GM21528 (cell line): ENCODE results near the gene FAM32A.
"Not testable (repeated sequence)": the region's sequence is repeated elsewhere in the genome, so short reads cannot be mapped to it uniquely, and the experiment has no call there.

Source experiments
- ATAC-seq: cut with Tn5 transposase; IDR thresholded peaks from one replicate; pipeline ENCODE4 v1.9.1; 2021; ENCODE audit warnings: mild to moderate bottlenecking, moderate library complexity; ENCODE audit not compliant: unreplicated experiment, low FRiP score

Gene FAM32A

GRCh38 chr19:16161840-16162239 is 23.4 kb upstream of the FAM32A start:
- no peak for ATAC-seq

DNA sequence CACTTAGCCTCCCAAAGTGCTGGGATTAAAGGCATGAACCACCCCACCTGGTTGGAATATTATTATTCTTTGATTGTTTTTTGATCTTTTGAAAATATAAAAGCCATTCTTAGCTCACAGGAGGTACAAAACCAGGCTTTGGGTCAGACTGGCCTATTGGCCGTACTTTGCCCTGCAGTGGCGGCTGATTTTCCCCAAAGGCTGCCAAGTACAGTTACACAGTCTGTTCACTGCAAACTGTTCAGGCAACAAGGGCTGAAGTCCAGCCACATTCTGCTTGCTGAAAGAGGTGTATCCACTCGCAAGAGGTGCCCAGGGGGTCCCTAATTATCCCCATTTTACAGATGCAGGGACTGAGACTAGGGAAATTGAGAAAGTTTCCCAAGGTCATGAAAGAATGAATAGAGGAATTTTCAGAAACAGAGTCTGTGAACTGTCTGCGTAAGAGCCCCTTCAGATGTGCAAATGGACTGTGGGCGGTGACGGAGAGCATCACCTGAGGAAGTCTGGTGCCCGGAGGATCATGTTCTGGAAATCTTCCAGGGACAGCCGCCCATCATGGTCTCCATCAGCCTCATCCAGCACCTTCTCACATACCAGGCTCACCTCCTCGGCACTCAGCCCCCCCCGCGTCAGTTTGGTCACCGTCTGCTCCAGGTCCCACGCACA is 20.9 kb upstream of the FAM32A start:
- no peak for ATAC-seq

DNA sequence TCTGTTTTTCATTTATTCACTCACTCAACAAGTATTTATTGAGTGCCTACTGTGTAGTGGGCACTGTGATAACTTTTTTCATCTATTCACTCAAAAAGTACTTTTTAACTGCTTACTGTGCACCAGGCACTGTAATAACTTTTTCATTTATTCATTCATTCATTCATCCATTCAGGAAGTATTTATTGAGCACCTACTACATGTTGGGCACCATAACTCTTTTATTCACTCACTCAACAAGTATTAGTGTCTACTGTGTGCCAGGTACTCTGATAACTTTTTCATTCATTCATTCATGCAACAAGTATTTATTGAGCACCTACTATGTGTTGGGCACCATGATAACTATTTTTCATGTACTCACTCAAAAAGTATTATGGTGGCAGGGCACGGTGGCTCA is 18.8 kb upstream of the FAM32A start:
- no peak for ATAC-seq

GRCh38 chr19:16167055-16167454 is 18.2 kb upstream of the FAM32A start:
- ATAC-seq = no peak

DNA sequence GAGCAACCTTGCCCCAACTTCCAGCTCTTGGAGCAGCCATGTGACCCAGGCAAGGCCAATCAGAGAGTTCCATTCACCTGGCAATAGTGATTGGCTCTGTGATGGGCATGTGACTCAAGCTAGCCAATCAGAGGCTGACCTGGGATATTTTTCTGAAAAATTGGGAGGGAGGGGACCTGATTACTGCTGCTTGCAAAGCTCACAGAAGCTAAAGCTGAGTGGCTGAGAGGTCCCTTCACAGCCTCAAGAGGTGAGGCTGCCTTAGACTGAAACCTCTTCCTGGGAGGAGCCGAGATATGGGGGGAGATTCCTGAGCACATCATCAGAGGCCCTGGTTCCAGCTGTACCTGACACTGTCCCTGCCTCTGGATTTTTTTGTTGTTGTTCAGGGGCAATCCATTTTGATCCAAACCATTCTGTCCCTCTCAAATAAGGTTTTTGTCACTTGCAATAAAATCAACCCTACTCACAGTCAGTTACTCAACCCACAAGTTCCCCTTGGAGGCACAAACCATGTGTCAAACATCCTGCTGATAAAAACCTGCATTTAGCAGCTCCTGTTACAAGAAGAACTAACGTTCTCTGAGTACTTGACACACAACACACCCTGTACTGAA is 16.6 kb upstream of the FAM32A start:
- no peak for ATAC-seq

- ATAC-seq = no peak
Observed at GRCh38 chr19:16170134-16170533, 15.1 kb upstream of the FAM32A start.

GRCh38 chr19:16175954-16176353 is 9.3 kb upstream of the FAM32A start:
- ATAC-seq = no peak

DNA sequence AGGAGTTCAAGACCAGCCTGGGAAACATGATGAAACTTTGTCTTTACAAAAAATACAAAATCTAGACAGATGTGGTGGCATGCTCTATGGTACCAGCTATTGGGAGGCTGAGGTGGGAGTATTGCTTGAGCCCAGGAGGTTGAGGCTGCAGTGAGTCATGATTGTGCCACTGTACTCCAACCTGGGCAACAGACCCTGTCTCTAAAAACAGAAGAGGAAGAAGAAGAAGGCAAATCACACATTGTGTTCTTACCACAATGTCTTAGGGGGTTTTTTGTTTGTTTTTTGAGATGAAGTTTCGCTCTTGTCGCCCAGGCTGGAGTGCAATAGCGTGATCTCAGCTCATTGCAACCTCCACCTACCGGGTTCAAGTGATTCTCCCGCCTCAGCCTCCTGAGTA is 6.3 kb upstream of the FAM32A start:
- ATAC-seq = not testable (repeated sequence)

DNA sequence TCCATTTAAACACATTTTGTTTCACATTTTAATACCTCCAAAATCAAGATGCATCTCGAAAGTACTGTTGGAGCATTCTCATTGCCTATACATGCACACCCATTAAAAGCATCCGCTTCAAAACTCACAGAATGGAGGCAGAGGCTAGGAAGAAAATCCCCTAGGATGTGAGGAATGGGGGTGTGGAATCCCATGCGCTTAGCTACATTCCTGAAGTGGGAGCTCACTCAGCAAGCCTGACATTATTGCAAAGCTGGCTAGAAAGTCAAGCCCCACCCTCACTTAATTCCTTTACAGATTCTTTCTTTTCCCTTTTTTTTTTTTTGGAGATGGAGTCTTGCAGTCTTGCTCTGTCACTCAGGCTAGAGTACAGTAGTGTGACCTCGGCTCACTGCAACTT is 4.6 kb upstream of the FAM32A start:
- no peak for ATAC-seq

DNA sequence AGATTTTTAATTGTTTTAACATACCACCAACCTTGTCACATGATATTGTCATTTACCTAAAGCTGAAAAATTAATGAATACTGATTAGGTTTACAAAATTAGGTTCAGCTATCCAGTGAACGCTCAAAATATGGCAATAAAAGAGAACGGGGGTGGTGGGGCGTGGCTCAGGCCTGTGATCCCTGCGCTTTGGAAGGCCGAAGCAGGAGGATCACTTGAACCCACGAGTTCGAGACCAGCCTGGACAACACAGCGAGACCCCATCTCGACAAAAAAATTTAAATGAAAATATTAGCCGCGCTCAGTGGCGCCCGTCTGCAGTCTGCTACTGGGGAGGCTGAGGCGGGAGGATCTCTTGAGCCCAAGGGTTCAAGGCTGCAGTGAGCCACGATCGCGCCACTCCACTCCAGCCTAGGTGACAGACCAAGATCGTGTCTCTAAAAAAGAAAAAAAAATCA is 516 bp upstream of the FAM32A start:
- peak; percentile 6 for ATAC-seq

GRCh38 chr19:16185768-16186123 is 536 bp downstream of the FAM32A start:
- ATAC-seq = peak; percentile 42

GRCh38 chr19:16188521-16188920 is 3.3 kb downstream of the FAM32A start:
- ATAC-seq = no peak

GRCh38 chr19:16190198-16190597 is 5.0 kb downstream of the FAM32A start:
- ATAC-seq = no peak

DNA sequence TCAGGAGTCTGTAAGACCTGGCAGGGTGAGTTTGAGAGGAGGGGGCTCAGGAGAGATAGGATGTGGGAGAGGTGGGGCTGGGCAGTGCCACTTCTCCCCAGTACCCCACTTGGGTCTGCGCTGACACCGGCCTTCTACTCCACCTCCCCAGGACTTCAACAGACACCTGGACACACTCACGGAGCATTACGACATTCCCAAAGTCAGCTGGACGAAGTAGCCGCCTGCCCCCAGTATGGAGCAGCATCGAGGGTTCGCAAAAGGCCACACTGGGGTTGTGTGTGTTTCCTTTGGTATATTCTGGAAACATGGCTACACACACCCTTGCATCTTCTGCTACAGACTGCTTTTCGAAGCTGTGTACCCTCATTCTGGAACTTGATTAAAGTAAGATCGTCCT is 5.5 kb downstream of the FAM32A start:
- no peak for ATAC-seq

DNA sequence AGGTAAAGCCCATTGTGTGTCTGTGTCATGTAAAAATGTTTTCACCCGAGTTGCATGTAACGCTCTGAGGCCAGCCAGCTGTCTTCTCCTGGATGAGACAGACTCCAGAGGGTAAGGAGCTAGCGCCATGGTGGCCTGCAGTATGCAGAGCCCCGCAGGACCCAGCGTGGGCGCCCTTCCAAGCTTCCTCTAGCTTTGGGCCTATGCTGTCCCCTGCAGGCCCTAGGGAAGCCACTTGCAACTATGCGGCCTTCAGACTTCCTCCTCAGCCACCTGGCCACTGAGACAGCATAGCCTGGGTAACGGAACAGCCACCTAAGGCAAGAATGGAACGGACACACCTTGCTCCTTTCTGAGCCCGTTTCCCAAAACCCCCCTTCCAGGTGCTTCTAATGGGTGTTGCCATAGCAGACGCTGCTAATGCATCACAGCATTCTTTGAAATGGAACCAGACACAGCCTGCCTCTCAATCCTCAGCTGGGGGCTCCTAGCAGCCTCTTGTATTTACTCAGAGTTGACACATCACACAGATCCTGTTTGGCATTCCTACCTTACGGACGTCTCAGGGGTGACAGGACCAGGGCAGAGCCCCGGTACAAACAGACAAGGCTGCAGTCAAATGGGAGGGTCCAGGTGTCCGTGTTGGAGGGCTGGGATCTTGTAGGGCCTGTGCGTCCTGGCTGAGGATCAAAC is 6.2 kb downstream of the FAM32A start:
- ATAC-seq = no peak

GRCh38 chr19:16193466-16193865 is 8.3 kb downstream of the FAM32A start:
- no peak for ATAC-seq

DNA sequence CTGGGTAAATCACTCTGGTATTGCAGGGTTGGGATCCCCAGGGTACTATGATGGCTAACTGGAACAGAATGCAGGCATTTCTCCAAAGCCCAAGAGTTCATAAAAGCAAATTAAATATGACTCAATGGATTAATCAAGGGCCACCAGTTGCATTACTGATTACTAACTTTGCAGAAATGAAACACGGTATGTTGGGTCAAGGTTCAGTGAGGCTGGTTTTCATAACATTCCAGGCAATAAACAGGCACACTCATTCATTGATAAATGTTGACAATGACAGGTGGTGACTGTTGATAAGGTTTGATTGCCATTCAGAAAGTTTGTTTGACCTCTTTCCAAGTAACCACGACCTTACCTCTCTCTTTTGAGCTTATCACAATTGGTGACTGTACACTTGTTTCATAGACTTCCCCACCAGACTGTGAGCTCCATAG is 12.0 kb downstream of the FAM32A start:
- ATAC-seq = no peak

- ATAC-seq = peak; percentile 84
Observed at GRCh38 chr19:16197622-16198369, 12.6 kb downstream of the FAM32A start, which contains the start of gene AP1M1. Gene AP1M1, plus strand, starts transcription at chr19:16197911. Its CDS starts 116 bp downstream, at chr19:16198027.

DNA sequence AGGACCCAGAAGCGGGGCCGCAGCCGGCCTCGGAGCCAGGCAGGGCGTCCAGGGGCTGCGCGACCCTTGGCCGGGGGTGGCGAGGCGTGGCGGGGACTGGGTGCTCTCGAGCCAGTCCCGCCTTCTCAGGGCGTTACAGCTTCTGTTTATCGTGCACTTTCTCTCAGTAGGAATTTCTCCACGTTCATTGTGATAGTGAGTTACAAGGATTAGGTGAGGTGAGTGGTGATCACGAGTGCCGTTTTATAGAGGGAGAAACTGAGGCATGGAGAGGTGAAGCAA is 13.1 kb downstream of the FAM32A start:
- no peak for ATAC-seq

DNA sequence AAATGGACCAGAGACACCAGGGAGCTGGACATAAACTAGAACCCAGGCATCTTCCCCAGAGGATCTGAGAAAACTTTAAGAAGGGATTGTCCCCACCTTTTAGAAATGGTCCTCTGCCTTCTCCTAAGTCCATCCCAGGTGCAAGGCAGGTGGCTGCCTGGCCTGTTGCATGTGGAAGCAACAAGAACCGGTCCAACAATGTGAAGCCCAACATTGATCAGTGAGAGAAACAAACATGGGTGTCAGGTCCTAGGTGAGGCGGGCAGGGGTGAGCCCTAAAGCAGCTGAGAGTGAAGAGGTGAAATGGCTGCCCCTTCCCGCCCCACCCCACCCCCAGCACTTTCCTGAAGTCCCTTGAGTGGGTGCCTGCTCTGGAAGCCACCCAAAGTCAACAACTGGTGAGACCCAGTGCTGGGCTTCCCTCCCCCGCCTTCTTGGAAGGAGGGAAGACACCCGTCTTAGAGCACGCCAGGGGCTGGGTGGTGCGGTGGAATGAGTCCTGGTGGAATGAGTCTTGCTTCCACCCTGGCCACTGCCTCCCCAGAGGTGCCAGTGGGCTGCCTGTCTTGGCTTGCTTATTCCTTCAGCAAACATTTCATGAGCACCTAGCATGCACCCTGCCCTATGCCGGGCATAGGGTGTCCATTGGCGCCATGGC is 14.2 kb downstream of the FAM32A start:
- no peak for ATAC-seq
